HG03025 (cell line): Measurements from ENCODE around the gene PDE6D.
A peak's percentile ranks its signal among the peaks of the same experiment; 100 is the strongest.

Source experiments
- ATAC-seq: cut with Tn5 transposase; IDR thresholded peaks from one replicate; pipeline ENCODE4 v1.9.1; 2021; ENCODE audit warnings: mild to moderate bottlenecking, moderate library complexity; ENCODE audit not compliant: unreplicated experiment, low FRiP score

The PDE6D gene

DNA sequence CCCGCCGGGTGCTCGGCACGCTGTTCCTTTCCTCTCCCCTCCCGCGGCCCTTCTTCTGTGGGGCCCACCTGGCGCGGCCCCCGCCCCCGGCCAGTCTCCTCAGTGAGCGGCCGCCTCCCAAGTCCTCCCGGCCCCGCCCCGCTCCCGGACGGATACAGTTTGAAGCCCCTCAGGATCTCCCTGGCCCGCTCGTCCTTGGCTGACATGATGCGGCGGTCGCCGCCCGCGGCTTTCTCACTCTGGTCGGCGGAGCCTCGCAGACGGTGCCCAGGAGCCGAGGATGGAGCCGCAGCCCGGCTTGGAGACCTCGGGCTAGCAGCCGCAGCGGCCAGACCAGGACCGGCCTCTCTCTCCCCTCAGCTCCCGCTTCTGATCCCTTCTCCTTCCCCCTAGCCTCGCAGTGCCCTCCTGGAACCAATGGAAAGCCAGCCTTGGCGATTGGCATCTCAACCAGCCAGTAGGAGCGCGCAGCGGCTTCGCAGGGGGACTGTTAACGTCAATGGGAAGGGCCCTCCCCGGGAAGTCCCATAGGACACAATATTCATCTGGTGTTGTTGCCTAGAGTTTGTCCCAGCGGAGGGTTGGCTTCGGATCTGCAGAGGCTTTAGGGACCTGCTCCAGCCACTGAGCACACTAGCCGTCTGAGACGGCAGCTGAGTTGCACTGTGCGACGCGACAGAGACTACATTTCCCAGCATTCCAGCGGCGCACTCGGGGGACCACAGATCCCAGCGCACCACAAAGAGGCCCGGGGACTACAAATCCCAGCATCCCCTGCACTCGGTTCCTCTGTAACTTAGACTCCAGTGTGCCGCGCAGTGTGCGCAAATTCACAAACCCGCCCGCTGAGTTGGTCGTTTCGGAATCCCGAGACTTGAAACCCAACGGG, at the start of gene PDE6D:
TSS of gene PDE6D (minus strand) at position 374 of the 889 bp plus-strand sequence. CDS start at position 206, 168 bp downstream.
- peak; percentile 84 for ATAC-seq

DNA sequence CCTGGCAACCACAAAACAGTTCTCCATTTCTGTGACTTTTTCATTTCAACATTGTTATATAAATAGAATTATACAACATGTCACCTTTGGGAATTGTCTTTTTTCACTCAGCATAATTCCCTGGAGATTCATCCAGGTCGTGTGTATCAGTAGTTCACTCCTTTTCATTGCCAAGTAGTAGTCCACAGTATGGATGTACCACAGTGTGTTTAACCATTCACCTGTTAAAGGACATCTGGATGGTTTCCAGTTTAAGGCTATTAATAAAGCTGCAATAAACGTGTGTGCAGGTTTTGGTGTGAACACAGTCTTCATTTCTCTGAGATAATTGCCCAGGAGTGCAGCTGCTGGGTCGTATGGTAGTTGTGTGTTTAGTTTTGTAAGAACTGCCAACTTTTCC, 40.8 kb upstream of the PDE6D start:
- ATAC-seq, result no peak

- no peak for ATAC-seq
Observed at GRCh38 chr2:231820786-231821303, 39.8 kb upstream of the PDE6D start.

DNA sequence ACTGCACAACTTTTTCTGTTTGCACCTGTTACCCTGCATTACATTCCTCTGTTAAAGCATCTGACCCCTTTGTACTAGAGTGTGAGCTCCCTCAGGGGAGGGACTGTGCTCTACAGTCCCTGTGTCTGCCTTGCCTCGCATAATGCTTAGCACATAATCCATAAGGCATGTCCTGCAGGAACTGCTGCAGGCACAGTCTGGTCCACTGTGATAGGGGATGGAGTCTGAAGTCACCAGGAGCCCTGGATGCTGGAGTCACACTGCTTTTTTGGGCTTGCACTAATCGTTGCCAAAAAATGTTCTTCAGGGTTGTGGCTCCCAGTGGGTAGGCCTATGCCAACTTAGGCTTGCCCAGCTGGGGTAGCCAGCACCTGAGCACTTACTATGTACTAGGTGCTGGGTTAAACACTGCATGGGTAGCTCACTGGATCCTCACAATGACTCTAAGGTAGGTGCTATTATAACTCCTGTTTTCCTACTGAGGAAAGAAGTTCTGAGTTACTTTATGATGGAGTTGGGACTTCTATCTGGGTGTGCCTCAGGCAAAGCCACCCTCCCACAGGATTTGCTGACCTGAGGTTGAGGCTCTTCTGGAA, 38.5 kb upstream of the PDE6D start:
- ATAC-seq, result no peak

DNA sequence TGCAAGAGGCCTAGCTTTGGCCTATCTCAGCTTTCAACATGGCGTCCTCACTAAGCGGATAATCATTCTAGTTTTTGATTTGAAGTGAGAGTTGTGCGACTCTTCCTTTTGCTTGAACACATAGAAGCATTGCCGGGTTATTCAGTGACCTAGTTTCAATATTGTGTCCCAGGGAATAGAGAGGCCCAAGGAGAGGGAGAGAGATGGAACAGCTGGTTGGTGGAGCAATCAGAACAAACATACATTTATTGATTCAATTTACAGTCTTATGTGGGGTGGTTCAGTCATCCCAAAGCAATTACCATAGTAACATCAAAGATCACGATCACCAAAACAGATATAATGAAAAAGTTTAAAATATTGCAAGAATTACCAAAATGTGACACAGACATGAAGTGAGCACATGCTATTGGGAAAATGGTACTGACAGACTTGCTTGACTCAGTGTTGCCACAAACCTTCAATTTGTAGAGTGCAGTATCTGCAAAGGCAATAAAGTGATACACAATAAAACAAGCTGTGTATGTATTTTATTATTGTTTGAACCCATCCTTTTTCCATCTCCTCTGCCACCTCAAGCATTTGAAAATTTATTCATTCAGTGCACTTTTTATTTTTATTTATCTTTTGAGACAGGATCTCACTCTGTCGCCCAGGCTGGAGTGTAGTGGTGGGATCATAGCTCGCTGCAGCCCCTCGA, 35.4 kb upstream of the PDE6D start:
- no peak for ATAC-seq

DNA sequence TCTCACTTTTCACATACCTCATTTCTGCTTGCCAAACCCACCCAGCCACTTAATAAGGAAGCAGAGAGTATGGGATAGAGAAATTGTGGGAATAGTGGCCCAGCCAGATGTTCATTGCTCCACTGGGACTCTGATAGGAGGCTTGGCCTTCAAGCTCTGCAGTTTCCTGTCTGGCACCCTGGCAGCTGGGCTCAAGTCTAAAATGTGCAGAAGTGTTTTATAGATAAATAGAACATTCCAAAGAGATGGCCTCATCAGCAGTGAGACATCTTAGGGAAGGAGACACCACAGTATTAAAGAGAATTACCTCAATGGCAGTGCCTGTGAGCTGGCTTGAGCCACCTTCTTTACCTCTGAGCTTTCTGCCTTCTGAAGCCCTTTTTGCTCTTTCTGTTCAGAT, 29.8 kb upstream of the PDE6D start:
- ATAC-seq, result no peak

DNA sequence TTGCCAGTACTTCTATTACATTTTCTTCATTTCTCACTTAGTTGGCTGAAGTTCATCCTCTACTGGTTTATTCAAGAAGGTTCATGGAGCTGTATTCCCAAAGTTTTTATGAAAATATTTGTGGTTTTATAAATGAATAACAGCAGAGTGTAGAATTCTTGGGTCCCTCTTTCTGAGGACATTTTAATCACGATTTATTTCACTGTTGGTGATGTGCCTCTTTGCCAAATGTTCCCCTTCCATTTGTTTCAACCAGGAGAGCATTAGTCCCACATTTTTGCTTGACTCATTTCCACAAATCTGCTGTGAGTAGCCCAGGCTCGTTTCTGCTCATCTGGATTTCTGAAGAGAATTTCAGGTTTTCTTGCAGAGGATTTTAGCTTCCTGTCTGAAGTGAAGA, 25.9 kb upstream of the PDE6D start:
- ATAC-seq, result no peak

- no peak for ATAC-seq
Observed at GRCh38 chr2:231803501-231804138, 22.5 kb upstream of the PDE6D start.

GRCh38 chr2:231800493-231801091, 19.5 kb upstream of the PDE6D start:
- no peak for ATAC-seq

GRCh38 chr2:231795525-231796327, 14.6 kb upstream of the PDE6D start:
- ATAC-seq, result no peak

GRCh38 chr2:231794383-231794782, 13.3 kb upstream of the PDE6D start:
- no peak for ATAC-seq

DNA sequence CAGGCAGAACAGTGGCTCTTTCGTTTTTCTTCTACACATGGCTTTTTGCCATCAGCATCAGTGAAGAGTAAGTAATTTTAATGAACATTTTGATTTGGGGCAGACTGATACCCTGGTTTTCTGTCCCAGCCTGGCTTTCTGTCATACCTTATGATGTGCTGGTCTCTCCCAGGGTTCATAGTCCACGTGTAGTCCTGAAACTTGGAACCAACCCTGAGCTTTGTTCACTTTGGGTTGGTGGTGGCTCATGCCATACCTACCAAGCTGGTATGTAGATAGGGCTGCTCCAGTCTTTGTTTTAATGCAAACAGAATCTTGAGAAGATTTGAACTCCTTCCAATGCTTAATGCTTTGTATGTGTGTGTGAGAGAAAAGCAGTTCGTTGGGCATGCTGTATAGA, 10.0 kb upstream of the PDE6D start:
- no peak for ATAC-seq

DNA sequence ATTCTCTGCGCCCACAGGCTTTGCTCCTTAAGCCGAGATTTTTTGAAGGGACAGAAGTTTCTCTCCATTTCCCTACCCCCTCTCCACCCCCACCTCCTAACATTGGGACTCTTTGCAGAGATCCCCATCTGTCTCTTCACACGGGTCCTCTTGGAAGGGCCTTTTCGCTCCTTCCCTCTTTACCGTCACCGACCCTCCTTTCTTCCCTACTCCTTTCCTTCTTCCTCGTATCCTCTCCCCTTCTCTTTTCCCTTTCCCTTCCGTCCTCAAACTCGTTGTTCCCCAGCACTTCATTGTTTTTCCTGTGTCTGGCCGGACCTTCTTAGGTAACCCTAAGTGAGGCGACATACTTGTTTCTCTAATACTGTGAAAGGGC, 5.8 kb upstream of the PDE6D start:
- ATAC-seq, result no peak

GRCh38 chr2:231786177-231786916, 5.3 kb upstream of the PDE6D start, which contains the start of gene COPS7B:
TSS of gene COPS7B (plus strand) at chr2:231786445. CDS start at chr2:231788571, 2,126 bp downstream.
- ATAC-seq, result peak; percentile 51

- ATAC-seq, result no peak
Observed at GRCh38 chr2:231785822-231786176, 4.7 kb upstream of the PDE6D start.

DNA sequence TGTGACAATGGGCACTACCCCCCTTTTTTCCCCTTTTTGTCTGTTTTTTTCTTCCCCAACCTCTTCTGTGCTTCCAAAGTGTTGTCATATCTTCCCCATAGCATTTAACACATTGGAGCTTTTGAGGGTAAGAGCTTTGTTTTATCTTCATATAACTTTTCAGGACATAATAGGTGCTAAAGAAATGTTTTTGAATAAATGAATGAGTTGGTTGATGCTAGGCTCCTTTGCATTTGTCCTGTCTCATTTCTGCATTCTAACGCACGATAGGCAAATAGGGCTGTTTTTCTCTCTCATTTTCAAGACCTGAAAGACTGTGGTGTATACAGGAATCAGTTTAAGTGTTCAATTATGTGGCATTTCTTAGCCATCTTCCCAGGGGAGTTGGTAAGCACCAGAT, 4.3 kb upstream of the PDE6D start:
- ATAC-seq, result no peak

- ATAC-seq, result peak; percentile 0
Observed at GRCh38 chr2:231781798-231782726, 980 bp upstream of the PDE6D start.
